Ramos (cell line): ENCODE measurements around the gene RELT.

Experiments
- in situ Hi-C: fragments of 300-500 bp; cut with MboI; formaldehyde crosslinking; loops from one replicate; pipeline ENCODE4 v1.14.3; 2022; ENCODE audit warnings: low sequenced_read_pairs; ENCODE audit not compliant: unreplicated experiment

Gene RELT

GRCh38 chr11:73399159-73399590, 23.0 kb downstream of the RELT start:
- in situ Hi-C loops = no loop called here

GRCh38 chr11:73399636-73400035, 23.4 kb downstream of the RELT start:
- in situ Hi-C loops = no loop called here

- in situ Hi-C loops = no loop called here
Observed at GRCh38 chr11:73400293-73400692, 24.1 kb downstream of the RELT start.

- in situ Hi-C loops = no loop called here
Observed at GRCh38 chr11:73401217-73401923, 25.2 kb downstream of the RELT start.

- in situ Hi-C loops = no loop called here
Observed at GRCh38 chr11:73401924-73402833, 26.0 kb downstream of the RELT start.

DNA sequence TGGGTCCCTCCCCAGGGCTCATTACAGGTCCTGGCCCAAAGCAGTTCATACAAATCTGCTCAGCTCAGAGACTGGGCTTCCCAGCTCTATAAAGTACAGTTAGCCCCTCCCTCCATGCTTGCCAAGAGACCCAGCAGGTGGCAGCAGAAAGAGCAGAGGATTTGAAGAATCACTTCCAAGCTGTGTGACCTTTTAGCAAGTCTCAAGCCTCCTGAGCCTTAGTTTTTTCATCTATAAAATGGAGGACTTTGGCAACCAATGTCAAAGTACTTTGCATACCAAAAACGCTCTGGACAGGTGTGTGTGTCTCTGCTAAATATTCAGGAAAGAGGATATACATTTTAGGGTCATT, 26.6 kb downstream of the RELT start:
- in situ Hi-C loops = no loop called here

- in situ Hi-C loops = no loop called here
Observed at GRCh38 chr11:73403541-73403940, 27.3 kb downstream of the RELT start.

GRCh38 chr11:73404048-73404447, 27.8 kb downstream of the RELT start:
- in situ Hi-C loops = no loop called here

GRCh38 chr11:73404506-73405145, 28.4 kb downstream of the RELT start:
- in situ Hi-C loops = no loop called here

DNA sequence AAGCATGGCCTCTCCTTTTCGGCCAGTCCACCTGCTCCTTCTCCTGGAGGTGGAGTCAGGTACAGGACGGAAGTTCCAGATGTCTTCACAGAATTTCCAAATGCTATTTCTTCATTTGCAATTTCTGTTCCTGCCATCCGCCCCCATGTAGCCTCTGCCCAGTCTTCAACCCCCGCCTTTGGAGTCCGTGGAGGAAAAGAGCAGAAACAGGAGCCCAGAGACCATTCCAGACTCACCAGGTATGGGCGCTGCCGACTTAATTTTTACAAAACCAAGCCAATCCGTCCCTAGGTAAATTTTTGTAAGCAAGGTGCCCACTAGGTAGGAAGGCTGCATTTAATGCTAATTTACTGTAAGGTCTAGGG, 28.9 kb downstream of the RELT start:
- in situ Hi-C loops = no loop called here

DNA sequence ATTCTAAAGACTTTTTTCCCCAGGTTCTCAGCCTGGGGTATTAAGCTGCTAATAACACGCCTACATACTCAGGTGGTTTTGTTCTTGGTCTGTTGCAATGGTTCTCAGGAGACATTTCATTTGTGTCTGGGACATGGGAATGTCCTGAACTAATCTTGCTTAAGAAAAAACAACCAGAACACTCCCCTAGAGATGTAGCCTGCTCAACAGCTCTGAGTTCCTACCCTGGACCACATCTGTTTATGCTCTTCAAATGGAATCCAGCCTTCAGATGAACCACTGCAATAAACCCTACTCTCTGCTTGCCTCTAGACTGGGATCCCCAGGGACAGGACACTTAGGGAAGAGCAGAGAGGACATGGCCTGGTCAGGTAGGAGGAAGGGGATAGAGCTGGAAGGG, 29.9 kb downstream of the RELT start:
- in situ Hi-C loops = no loop called here

DNA sequence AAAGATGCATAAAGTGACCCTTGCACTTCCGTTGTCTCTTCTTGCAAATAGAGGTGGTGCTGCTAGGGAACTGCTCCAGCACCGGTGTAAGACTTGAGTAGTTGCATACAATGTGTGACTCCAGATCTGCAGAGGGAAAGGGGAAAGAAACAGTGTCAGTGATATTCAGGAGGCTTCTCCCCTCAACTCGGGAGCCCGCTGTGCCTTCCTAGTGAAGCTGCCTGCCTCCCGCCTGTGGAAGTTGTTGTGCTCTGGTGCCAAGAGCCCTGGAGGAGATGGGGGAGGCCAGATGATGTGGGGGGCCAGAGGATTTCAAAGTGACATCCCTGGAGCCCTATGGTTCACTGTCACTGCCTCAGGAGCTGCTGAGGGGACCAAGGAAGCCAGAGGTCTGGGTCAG, 30.4 kb downstream of the RELT start:
- in situ Hi-C loops = no loop called here

- in situ Hi-C loops = no loop called here
Observed at GRCh38 chr11:73409431-73409830, 33.2 kb downstream of the RELT start.

GRCh38 chr11:73410627-73411026, 34.4 kb downstream of the RELT start:
- in situ Hi-C loops = no loop called here

GRCh38 chr11:73411031-73411430, 34.8 kb downstream of the RELT start:
- in situ Hi-C loops = no loop called here

DNA sequence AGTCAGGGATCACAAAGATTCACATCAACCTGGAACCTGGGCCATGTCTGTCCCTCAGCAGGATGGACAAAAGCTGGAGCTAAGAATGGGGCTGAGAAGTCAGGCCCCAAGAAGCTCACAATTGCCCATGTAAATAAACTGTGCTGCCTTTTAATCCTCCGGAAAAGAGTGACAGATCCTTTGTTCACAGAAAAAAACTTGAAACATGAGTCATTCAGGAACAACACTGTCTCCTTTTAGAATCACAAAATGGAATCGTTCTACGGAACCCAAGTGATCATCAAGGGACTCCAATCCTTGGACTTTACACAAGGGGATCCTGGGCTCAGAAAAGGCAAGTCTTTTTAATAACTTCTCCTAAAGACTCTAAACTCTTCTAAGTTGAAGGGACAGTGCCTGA, 36.1 kb downstream of the RELT start:
- in situ Hi-C loops = no loop called here

DNA sequence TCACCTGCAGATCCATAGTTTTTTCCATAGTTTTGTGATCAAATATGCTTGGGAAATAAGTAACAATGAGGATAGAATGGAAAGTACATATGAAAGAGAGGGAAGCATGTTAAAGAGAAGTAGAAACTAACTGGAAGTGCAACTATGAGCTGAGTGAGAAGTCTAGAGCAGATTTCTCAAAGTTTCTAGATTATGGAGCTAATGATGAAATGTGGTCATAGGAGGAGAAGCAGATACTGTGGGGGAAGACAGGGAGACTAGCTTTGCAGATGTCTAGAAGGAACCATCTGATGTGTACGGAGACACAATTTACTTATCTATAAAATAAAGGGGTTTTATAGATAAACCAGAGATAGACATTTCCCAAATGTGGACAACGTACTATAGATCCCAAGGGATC, 37.1 kb downstream of the RELT start:
- in situ Hi-C loops = no loop called here

- in situ Hi-C loops = no loop called here
Observed at GRCh38 chr11:73414977-73415651, 38.9 kb downstream of the RELT start.

DNA sequence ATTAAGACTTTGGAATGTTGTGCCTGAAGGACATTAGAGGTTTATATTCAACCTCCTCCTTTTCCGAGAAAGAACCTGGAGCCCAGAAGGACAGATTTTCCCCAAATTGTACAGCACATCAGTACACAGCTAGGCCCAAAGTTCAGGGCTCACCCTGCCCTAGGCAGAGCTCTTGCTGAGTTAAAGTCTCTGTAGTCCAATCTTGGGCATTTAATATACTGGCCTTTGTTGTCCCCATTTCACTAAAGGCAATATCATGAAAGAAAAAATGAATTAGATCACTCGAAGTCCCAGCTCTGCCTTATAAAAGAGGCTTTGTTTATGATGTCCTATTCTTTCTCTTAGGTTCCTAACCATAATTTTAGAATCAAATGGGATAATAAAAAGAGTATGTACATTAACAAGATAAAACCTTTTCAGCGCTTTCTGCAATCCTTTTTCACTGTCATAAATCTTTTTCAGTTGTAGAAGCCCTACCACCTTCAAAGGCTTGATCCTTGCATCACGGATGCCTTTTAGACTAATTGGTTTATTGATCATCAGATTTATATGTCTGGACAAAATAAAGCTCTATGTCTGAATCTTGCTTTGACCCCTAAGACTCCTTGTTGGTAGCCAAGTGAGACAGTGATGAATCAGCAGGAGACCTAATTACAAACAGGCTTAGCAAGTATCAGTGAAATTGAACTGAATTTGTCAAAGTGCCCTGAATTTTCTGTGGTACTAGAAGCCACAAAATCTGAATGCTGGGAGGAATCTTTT, 39.8 kb downstream of the RELT start:
- in situ Hi-C loops = no loop called here

- in situ Hi-C loops = no loop called here
Observed at GRCh38 chr11:73416786-73417185, 40.6 kb downstream of the RELT start.
